Measurements from ENCODE around the gene TTC21B.

- TF ChIP-seq CTCF (IDR thresholded peaks at IDR 0.05 in 2 of 3, conservative IDR thresholded peaks at IDR 0.05 in 1 of 3; ENCODE audit: control insufficient read depth in 2 of 3, extremely low read depth in 1 of 3, insufficient read depth in 1 of 3, low read depth in 3 of 3, low read length in 3 of 3) (no peak), ATF3 (IDR thresholded peaks at IDR 0.05; ENCODE audit: borderline replicate concordance, extremely low read depth, low read depth, low read length) (no peak), HDAC6 (IDR thresholded peaks at IDR 0.05; ENCODE audit: unreplicated experiment) (no peak), CREB1 (IDR thresholded peaks at IDR 0.05; ENCODE audit: low read depth) (no peak), POLR2A (IDR thresholded peaks at IDR 0.05; ENCODE audit: low read depth, low read length) (no peak), KAT2A (conservative IDR thresholded peaks at IDR 0.05; ENCODE audit: control insufficient read depth, low read depth, low read length) (no peak), POLR2AphosphoS2 (IDR thresholded peaks at IDR 0.05; ENCODE audit: low read depth, low read length) (no peak), SKIL (IDR thresholded peaks at IDR 0.05; ENCODE audit: low read depth, poor library complexity, severe bottlenecking) (no peak), MYC (IDR thresholded peaks at IDR 0.05; ENCODE audit: insufficient read depth, insufficient read length, insufficient replicate concordance, low read length, severe bottlenecking) (no peak), SREBF1 (IDR thresholded peaks at IDR 0.05; ENCODE audit: low read length) (no peak), EP300 (IDR thresholded peaks at IDR 0.05; ENCODE audit: borderline replicate concordance in 1 of 2, control insufficient read depth in 1 of 2, low read depth in 2 of 2, low read length in 2 of 2) (no peak), USF1 (IDR thresholded peaks at IDR 0.05; ENCODE audit: borderline replicate concordance, extremely low read length, insufficient read depth, low read depth, low read length) (no peak), SMAD1 (IDR thresholded peaks at IDR 0.05; ENCODE audit: low read depth, partially characterized antibody) (no peak)
Observed at GRCh38 chr2:165985120-165985519, 31.5 kb upstream of the TTC21B start.

Data from GM12878 (cell line).